ENCODE measurements around the gene ASCL3.
A peak's percentile ranks its signal among the peaks of the same experiment; 100 is the strongest.
"Not testable (repeated sequence)": the region's sequence is repeated elsewhere in the genome, so short reads cannot be mapped to it uniquely, and the experiment has no call there.

ASCL3 gene

GRCh38 chr11:8980485-8980884, 37.7 kb upstream of the ASCL3 start:
- no peak overlapping the region for H3K4me3 ChIP-seq (ENCODE audit: low read depth, low read length)
- no peak for TF ChIP-seq CTCF (IDR thresholded peaks at IDR 0.05; ENCODE audit: low read depth, low read length, missing control alignments)
- DNase-seq (ENCODE audit: low read depth): no peak

GRCh38 chr11:8979365-8979764, 36.5 kb upstream of the ASCL3 start:
- H3K4me3 ChIP-seq (ENCODE audit: low read depth, low read length): not testable (repeated sequence)

GRCh38 chr11:8973121-8973520, 30.3 kb upstream of the ASCL3 start:
- TF ChIP-seq CTCF (IDR thresholded peaks at IDR 0.05; ENCODE audit: low read depth, low read length, missing control alignments): no peak
- no peak overlapping the region for H3K4me3 ChIP-seq (ENCODE audit: low read depth, low read length)
- DNase-seq (ENCODE audit: low read depth): no peak

More at GRCh38 chr11:8979365-8979764, 36.5 kb upstream of the ASCL3 start:
- not testable (repeated sequence) for DNase-seq (ENCODE audit: low read depth)

- no peak overlapping the region for H3K4me3 ChIP-seq (ENCODE audit: low read depth, low read length)
- no peak for TF ChIP-seq CTCF (IDR thresholded peaks at IDR 0.05; ENCODE audit: low read depth, low read length, missing control alignments)
- DNase-seq (ENCODE audit: low read depth): no peak
Observed at GRCh38 chr11:8971924-8972316, 29.1 kb upstream of the ASCL3 start.

- H3K4me3 ChIP-seq (ENCODE audit: low read depth, low read length): no peak overlapping the region
- no peak for DNase-seq (ENCODE audit: low read depth)
- no peak for TF ChIP-seq CTCF (IDR thresholded peaks at IDR 0.05; ENCODE audit: low read depth, low read length, missing control alignments)
Observed at GRCh38 chr11:8971196-8971923, 28.5 kb upstream of the ASCL3 start.

GRCh38 chr11:8967184-8967583, 24.4 kb upstream of the ASCL3 start:
- DNase-seq (ENCODE audit: low read depth): no peak
- H3K4me3 ChIP-seq (ENCODE audit: low read depth, low read length): no peak overlapping the region
- TF ChIP-seq CTCF (IDR thresholded peaks at IDR 0.05; ENCODE audit: low read depth, low read length, missing control alignments): no peak

GRCh38 chr11:8964324-8965320, 21.8 kb upstream of the ASCL3 start, which contains the start of gene TMEM9B:
Gene TMEM9B, minus strand, starts transcription at chr11:8964442. Its CDS starts 129 bp downstream, at chr11:8964313.
- peak within 1 kb of the TSS; percentile 81 for H3K4me3 ChIP-seq (ENCODE audit: low read depth, low read length)
- peak; percentile 75 for DNase-seq (ENCODE audit: low read depth)
- no peak for TF ChIP-seq CTCF (IDR thresholded peaks at IDR 0.05; ENCODE audit: low read depth, low read length, missing control alignments)
